NCI-H748 treated with DMSO at 0.1 percent for 48 hours (cell line): ENCODE results near the gene IGFLR1.
A peak's percentile ranks its signal among the peaks of the same experiment; 100 is the strongest.
"Not testable (repeated sequence)": the region's sequence is repeated elsewhere in the genome, so short reads cannot be mapped to it uniquely, and the experiment has no call there.

Source experiments
- DNase-seq: peaks from one replicate; lab custom pipeline; 2025; lab: John Stamatoyannopoulos, UW

The IGFLR1 gene

GRCh38 chr19:35708391-35708790 is 33.9 kb downstream of the IGFLR1 start:
- DNase-seq, result no peak

GRCh38 chr19:35704218-35704617 is 38.0 kb downstream of the IGFLR1 start, which contains the start of gene ZBTB32:
Gene ZBTB32, plus strand, starts transcription at chr19:35704558. Its CDS starts 10,069 bp downstream, at chr19:35714627.
- no peak for DNase-seq

- no peak for DNase-seq
Measured at GRCh38 chr19:35703343-35703742, 38.9 kb downstream of the IGFLR1 start.

GRCh38 chr19:35702223-35703012 is 39.8 kb downstream of the IGFLR1 start:
- DNase-seq, result peak; percentile 98

GRCh38 chr19:35696835-35697234 is 45.4 kb downstream of the IGFLR1 start:
- no peak for DNase-seq

- no peak for DNase-seq
Measured at GRCh38 chr19:35695895-35696422, 46.3 kb downstream of the IGFLR1 start.

- peak; percentile 88 for DNase-seq
Measured at GRCh38 chr19:35693835-35694599, 48.2 kb downstream of the IGFLR1 start.

GRCh38 chr19:35693422-35693821 is 48.8 kb downstream of the IGFLR1 start:
- no peak for DNase-seq

GRCh38 chr19:35692010-35692409 is 50.2 kb downstream of the IGFLR1 start:
- no peak for DNase-seq

- DNase-seq, result not testable (repeated sequence)
Measured at GRCh38 chr19:35691106-35691505, 51.1 kb downstream of the IGFLR1 start.

GRCh38 chr19:35689836-35690235 is 52.4 kb downstream of the IGFLR1 start:
- no peak for DNase-seq
